Mononuclear cell (primary cell): ENCODE results near the gene CREB3L2. TPM values are rescaled to one million over a fixed set of nuclear protein-coding genes. Genes with fewer than 3 reads are reported as not detected.
"Not testable (repeated sequence)": the region's sequence is repeated elsewhere in the genome, so short reads cannot be mapped to it uniquely, and the experiment has no call there.

Source experiments
- H3K27me3 ChIP-seq: 2 replicates; pipeline ENCODE4 v1.6.0; 2011; ENCODE audit warnings: low read length, control low read depth; ENCODE audit not compliant: insufficient read depth
- H3K4me1 ChIP-seq: 2 replicates; pipeline ENCODE4 v1.5.1; 2011; ENCODE audit warnings: mild to moderate bottlenecking, low read length, control low read depth; ENCODE audit not compliant: insufficient read depth
- H3K4me3 ChIP-seq: 2 replicates; pipeline ENCODE4 v1.5.1; 2011; ENCODE audit warnings: mild to moderate bottlenecking, low read length, moderate library complexity
- H3K9me3 ChIP-seq: 2 replicates; pipeline ENCODE4 v1.5.1; 2011; ENCODE audit warnings: low read depth, mild to moderate bottlenecking, control low read depth, low read length
- total RNA-seq: library from RNA; depleted of rRNA; stranded (reverse); fragments of >200 nt; gene quantifications from one replicate; pipeline ENCODE4 v1.2.3, GENCODE V29; 2012

The CREB3L2 gene
- total RNA-seq, 1 donor: 6.2 TPM

DNA sequence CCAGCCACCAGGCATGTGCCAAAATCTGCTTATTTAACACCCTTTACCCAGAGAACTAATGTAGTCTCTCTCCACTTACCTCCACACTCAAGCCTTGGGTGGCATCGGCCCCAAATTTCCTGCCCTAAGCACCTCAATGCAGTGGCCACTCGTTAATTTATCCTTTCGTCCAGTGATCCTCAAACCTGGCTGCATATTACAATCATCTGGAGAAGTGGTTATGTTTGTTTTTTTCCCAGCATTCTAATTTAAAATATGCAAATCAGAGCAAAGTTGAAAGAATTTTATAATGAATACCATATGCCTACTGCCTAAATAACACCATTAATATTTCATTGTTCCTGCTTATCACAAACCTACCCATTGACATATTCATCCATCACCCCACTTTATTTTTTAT is 25.7 kb downstream of the CREB3L2 start:
- peaks cover 3% of the 10 kb centered on the region for H3K4me1 ChIP-seq

DNA sequence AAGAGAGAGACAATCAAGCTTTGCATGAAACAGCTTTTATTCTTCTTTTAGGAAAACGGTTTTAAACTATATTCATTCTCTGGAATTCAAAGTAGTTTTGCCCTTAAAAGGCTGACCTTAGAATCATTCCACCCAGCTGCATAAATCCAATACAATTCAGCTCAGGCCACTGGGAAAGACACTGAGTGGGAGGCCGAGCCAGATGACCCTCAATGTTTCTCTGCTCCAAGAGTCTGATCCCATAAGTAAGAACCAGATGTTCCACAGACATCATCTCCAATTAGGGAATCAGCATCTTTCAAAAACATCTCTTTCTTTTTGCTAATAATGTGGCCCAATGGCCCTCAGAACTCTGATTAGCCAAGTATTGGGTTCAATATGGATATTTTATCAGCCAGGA is 26.1 kb downstream of the CREB3L2 start:
- Histone ChIP-seq H3K4me3 (no peak overlapping the region), H3K9me3 (no peaks in the 10 kb centered on the region), H3K27me3 (no peaks in the 10 kb centered on the region), H3K4me1 (peaks cover under 1% of the 10 kb centered on the region)

More for the DNA sequence above, 25.7 kb downstream of the CREB3L2 start:
- Histone ChIP-seq H3K27me3 (no peaks in the 10 kb centered on the region), H3K9me3 (no peaks in the 10 kb centered on the region), H3K4me3 (no peak overlapping the region)

- Histone ChIP-seq H3K4me3 (no peak overlapping the region), H3K27me3 (no peaks in the 10 kb centered on the region), H3K4me1 (peaks cover 6% of the 10 kb centered on the region), H3K9me3 (no peaks in the 10 kb centered on the region)
These were observed 26.7 kb downstream of the CREB3L2 start for GRCh38 chr7:137975221-137975620.

DNA sequence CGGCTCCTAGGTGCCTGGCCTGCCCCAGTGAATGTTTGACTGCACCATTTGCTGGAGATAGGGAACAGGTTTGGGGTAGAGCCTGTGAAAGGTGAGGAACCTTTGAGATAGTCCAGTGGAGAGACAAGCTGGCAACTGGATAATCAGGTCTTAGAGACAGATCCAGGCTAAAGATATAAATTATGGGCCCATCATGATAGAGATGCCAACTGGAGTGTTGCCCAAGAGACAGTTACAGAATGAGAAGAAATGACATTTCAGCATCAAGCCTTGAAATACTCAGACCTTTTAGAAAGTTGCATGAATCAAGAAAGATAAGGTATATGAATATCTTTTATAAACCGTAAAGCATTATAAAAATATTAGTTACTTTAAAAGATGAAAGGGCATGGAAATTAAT is 27.1 kb downstream of the CREB3L2 start:
- peaks cover 7% of the 10 kb centered on the region for H3K4me1 ChIP-seq
- no peaks in the 10 kb centered on the region for H3K9me3 ChIP-seq
- no peak overlapping the region for H3K4me3 ChIP-seq
- H3K27me3 ChIP-seq: no peaks in the 10 kb centered on the region

DNA sequence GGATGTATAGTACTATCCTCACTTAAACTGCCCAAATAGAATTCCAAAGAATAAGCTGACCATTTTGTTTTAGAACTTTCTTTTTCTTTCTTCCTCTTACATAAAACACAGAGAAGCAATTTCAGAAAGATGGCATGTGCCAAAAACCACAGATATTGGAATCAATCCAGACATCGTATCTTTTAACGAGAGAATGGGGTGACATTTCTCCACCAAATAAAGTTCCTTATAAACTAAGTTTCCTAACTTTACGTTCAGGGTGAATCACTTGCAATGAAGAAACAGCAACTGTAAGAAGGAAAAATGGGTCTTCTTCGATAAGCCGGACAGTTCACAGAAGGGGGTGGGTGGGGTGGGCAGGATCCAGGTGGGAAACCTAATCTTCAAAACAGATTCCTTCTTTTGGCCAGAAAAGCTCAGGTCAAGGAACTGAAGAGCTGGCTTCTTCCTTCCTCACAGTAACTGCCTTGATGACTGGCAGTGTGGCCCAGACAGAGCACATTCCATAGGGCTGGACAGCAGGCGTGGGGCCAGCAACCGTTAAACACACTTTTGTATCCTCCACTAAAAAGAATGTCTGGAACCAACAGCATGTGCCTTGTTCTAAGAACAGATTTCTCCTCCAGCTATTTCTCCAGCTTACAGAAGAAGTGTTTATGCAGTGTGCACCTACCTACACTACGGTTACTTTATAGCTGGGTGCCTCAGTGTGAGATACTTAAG is 31.5 kb downstream of the CREB3L2 start:
- no peak overlapping the region for H3K4me3 ChIP-seq
- no peaks in the 10 kb centered on the region for H3K27me3 ChIP-seq
- no peaks in the 10 kb centered on the region for H3K9me3 ChIP-seq
- peaks cover 24% of the 10 kb centered on the region for H3K4me1 ChIP-seq

GRCh38 chr7:137969828-137970227 is 32.1 kb downstream of the CREB3L2 start:
- H3K4me3 ChIP-seq: no peak overlapping the region
- no peaks in the 10 kb centered on the region for H3K9me3 ChIP-seq
- H3K4me1 ChIP-seq: peaks cover 24% of the 10 kb centered on the region
- H3K27me3 ChIP-seq: no peaks in the 10 kb centered on the region

DNA sequence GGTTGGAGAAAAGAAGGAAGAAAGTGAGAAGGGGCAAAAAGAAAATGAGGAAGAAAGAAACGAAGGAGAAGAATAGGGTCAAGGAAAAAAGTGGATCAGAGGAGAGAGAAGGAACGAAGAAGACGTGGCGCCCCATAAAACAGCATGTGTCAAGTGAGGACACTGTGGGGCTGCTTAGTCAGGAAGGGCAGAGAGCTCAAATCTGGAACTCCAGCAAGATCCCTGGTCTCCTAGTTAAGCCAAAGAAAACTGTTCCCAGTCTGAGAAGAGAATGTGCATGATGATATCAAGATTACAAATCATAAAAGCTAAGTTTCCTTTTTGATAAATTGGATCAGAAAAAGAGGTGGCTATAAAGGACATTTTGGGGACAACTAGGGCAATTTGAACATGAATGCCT is 33.0 kb downstream of the CREB3L2 start:
- no peaks in the 10 kb centered on the region for H3K9me3 ChIP-seq
- H3K4me3 ChIP-seq: no peak overlapping the region
- peaks cover 24% of the 10 kb centered on the region for H3K4me1 ChIP-seq
- H3K27me3 ChIP-seq: no peaks in the 10 kb centered on the region

DNA sequence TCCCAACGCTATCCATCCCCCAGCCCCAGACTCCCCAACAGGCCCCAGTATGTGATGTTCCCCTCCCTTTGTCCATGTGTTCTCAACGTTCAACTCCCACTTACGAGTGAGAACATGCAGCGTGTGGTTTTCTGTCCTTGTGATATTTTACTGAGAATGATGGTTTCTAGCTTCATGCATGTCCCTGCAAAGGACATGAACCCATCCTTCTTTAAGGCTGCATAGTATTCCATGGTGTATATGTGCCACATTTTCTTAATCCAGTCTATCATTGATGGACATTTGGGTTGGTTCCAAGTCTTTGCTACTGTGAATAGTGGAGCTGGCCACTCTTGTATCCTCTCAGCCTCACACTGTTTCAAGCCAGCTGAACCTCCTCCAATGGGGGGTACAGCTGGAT is 33.5 kb downstream of the CREB3L2 start:
- peaks cover 24% of the 10 kb centered on the region for H3K4me1 ChIP-seq
- H3K4me3 ChIP-seq, H3K9me3 ChIP-seq: not testable (repeated sequence)

GRCh38 chr7:137967143-137968018 is 34.5 kb downstream of the CREB3L2 start:
- H3K4me3 ChIP-seq: no peak overlapping the region
- no peaks in the 10 kb centered on the region for H3K27me3 ChIP-seq
- no peaks in the 10 kb centered on the region for H3K9me3 ChIP-seq
- H3K4me1 ChIP-seq: peaks cover 24% of the 10 kb centered on the region

More for the DNA sequence above, 33.5 kb downstream of the CREB3L2 start:
- H3K27me3 ChIP-seq: not testable (repeated sequence)

DNA sequence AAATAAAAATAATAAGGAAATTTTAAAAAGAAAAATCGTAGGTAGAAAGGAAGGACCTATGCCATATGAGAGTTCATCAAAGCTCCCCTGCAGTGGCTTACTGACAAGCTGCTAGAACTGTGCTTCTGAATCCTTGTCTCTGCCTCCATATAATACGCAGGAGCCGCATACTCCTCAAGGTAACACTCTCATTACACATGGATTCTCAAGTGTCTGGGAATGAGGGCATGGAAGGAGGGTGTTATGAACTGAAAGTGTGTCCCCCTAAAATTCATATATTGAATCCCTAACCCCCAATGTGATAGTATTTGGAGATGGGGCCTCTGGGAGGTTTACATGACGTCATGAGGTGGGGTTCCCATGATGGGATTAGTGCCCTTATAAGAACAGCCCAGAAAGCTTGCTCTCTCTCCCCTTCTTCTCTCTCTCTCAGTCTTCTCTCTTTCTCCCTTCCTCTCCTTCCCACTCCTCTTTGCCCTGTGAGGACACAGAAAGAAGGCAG is 35.2 kb downstream of the CREB3L2 start:
- peaks cover 26% of the 10 kb centered on the region for H3K4me1 ChIP-seq

GRCh38 chr7:137965942-137966640 is 35.8 kb downstream of the CREB3L2 start:
- no peaks in the 10 kb centered on the region for H3K9me3 ChIP-seq

More for the DNA sequence above, 35.2 kb downstream of the CREB3L2 start:
- Histone ChIP-seq H3K9me3 (no peaks in the 10 kb centered on the region), H3K27me3 (no peaks in the 10 kb centered on the region), H3K4me3 (no peak overlapping the region)

DNA sequence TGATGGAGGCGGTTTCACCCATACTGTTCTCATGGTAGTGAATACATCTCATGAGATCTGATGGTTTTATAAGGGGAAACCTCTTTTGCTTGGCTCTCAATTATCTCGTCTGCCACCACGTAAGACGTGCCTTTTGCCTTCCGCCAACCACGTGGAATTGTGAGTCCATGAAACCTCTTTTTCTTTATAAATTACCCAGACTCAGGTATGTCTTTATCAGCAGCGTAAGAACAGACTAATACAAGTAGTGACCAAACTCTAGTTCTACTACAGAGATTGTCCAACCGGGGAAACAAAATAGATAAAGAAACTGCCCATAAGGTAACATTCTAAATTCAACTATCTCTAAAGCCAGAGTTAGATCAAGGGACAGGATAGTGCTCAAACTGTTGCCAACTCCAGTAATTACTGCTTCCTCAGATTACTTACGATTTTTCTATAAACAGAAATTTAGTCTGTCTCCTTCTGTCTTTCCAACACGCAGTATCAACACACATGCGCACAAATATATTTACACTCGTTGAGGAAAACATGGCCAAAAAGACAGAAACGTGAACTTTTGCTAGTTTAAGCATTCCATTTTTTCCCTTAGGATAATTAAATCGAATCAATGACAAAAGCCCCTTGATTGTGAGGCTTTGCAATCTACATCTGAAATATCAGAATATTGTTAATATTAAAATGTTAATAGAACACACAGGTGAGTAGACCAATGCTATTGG is 36.9 kb downstream of the CREB3L2 start:
- no peaks in the 10 kb centered on the region for H3K9me3 ChIP-seq
- H3K27me3 ChIP-seq: no peaks in the 10 kb centered on the region
- peaks cover 26% of the 10 kb centered on the region for H3K4me1 ChIP-seq
- no peak overlapping the region for H3K4me3 ChIP-seq

More at GRCh38 chr7:137965942-137966640, 35.8 kb downstream of the CREB3L2 start:
- H3K4me3 ChIP-seq: no peak overlapping the region
- peaks cover 32% of the 10 kb centered on the region for H3K4me1 ChIP-seq
- H3K27me3 ChIP-seq: no peaks in the 10 kb centered on the region

DNA sequence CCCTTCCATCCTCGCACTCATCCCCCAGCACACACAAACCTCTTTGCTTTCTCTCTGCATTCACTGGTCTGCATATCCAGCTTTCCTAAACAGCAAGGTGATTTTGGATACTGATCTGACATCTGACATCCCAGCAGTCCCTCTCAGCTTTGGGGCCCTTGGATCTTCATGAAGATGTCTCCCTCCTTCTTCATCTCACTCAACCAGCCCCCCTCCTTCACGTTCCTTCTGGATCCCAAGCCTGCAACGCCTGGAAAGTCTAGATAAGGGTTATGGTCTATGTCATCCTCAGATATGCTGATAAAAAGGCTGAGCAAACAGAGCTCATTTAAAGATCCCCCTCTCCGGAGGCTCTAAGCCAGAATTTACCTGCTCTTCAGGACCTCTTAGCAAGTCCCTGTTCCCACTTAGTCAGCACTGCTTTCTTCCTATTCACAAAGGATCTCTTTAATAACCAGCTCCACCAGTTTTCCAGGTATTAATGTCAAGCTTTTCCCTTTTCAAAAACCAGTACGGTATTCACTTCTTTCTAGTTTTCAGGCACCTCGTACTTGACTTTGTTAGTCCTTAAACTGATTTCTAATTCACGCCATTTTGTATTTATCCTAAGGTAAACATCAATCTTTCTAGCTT is 38.9 kb downstream of the CREB3L2 start:
- H3K4me1 ChIP-seq: peaks cover 41% of the 10 kb centered on the region
- no peaks in the 10 kb centered on the region for H3K27me3 ChIP-seq
- H3K4me3 ChIP-seq: no peak overlapping the region
- no peaks in the 10 kb centered on the region for H3K9me3 ChIP-seq

DNA sequence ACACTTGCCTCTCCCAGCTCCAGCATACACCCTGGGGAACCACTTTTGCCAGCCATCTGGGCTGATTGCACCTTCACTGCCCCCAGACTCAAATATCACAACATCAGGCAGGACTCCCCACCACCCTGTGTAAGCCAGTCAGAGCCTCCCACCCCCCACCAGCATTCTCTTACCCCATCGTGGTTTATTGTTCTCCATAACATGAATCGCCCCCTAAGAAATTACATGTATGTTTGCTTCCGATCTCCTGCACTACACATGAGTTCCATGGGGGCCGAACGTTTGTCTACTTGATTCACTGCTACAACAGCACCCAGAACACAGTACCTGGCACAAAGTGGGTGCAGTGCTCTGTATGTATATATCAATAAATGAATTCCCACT is 39.4 kb downstream of the CREB3L2 start:
- H3K27me3 ChIP-seq: no peaks in the 10 kb centered on the region
- H3K4me3 ChIP-seq: no peak overlapping the region
- H3K9me3 ChIP-seq: no peaks in the 10 kb centered on the region
- H3K4me1 ChIP-seq: peaks cover 42% of the 10 kb centered on the region
